Liver (tissue), 9 donors: ENCODE data around the gene GPR156. TPM values are rescaled to one million over a fixed set of nuclear protein-coding genes. Genes with fewer than 3 reads are reported as not detected.

Experiments
- DNase-seq: peaks from one replicate; pipeline ENCODE4 v3.0.0-alpha.2; 2017; ENCODE audit warnings: low spot score
- H3K27ac ChIP-seq, 2 donors: one replicate each; pipeline ENCODE4 v1.7.0; 2013; ENCODE audit warnings: inconsistent platforms in 2 of 2, low read length in 2 of 2, control low read depth in 1 of 2, low read depth in 1 of 2, mild to moderate bottlenecking in 1 of 2
- H3K27me3 ChIP-seq, 4 donors: one replicate each; pipeline versions ENCODE4 v1.6.1 to v1.7.0; 2013; ENCODE audit warnings: low read length in 3 of 4, inconsistent platforms in 1 of 4, mild to moderate bottlenecking in 1 of 4, moderate library complexity in 1 of 4; ENCODE audit not compliant: control insufficient read depth in 4 of 4, insufficient read depth in 4 of 4
- H3K36me3 ChIP-seq, 4 donors: one replicate each; pipeline versions ENCODE4 v1.6.1 to v1.7.0; 2013; ENCODE audit warnings: low read length in 3 of 4, mild to moderate bottlenecking in 3 of 4, low read depth in 1 of 4, moderate library complexity in 1 of 4; ENCODE audit not compliant: control insufficient read depth in 4 of 4, insufficient read depth in 3 of 4
- H3K4me1 ChIP-seq, 4 donors: one replicate each; pipeline versions ENCODE4 v1.6.1 to v1.7.0; 2013; ENCODE audit warnings: low read length in 3 of 4, mild to moderate bottlenecking in 3 of 4, moderate library complexity in 1 of 4; ENCODE audit not compliant: control insufficient read depth in 4 of 4, insufficient read depth in 4 of 4
- H3K4me3 ChIP-seq, 3 donors: one replicate each; pipeline versions ENCODE4 v1.6.1 to v1.7.0; 2013; ENCODE audit warnings: low read length in 3 of 3, control low read depth in 1 of 3, low read depth in 1 of 3, mild to moderate bottlenecking in 1 of 3
- H3K9ac ChIP-seq, 2 donors: one replicate each; pipeline ENCODE4 v1.7.0; 2013; ENCODE audit warnings: low read length in 2 of 2, mild to moderate bottlenecking in 2 of 2, moderate library complexity in 2 of 2, control low read depth in 1 of 2, low read depth in 1 of 2
- H3K9me3 ChIP-seq, 4 donors: one replicate each; pipeline versions ENCODE4 v1.6.1 to v1.7.0; 2013; ENCODE audit warnings: low read length in 3 of 4; ENCODE audit not compliant: control insufficient read depth in 4 of 4
- EGR1 ChIP-seq, 2 donors: IDR thresholded peaks; 2 replicates each; pipeline ENCODE4 v1.6.1; 2016 to 2018; ENCODE audit warnings: antibody characterized with exemption in 2 of 2, low read depth in 2 of 2
- FOXA1 ChIP-seq: IDR thresholded peaks from 2 replicates; pipeline ENCODE4 v1.6.1; 2016; ENCODE audit warnings: antibody characterized with exemption
- FOXA2 ChIP-seq: IDR thresholded peaks from 2 replicates; pipeline ENCODE4 v1.6.1; 2016; ENCODE audit warnings: antibody characterized with exemption
- GABPA ChIP-seq, 2 donors: IDR thresholded peaks in 1 of 2; conservative IDR thresholded peaks in 1 of 2; 2 replicates each; pipeline ENCODE4 v1.6.1; 2016; ENCODE audit warnings: antibody characterized with exemption in 2 of 2, mild to moderate bottlenecking in 1 of 2, moderate library complexity in 1 of 2
- HNF4A ChIP-seq, 2 donors: conservative IDR thresholded peaks; 2 replicates each; pipeline ENCODE4 v1.6.1; 2016; ENCODE audit warnings: antibody characterized with exemption in 2 of 2, mild to moderate bottlenecking in 2 of 2
- HNF4G ChIP-seq: IDR thresholded peaks from 2 replicates; pipeline ENCODE4 v1.6.1; 2016; ENCODE audit warnings: antibody characterized with exemption
- JUND ChIP-seq, 2 donors: IDR thresholded peaks; 2 replicates each; pipeline ENCODE4 v1.6.1; 2016; ENCODE audit warnings: antibody characterized with exemption in 2 of 2
- RAD21 ChIP-seq, 2 donors: IDR thresholded peaks; 2 replicates each; pipeline ENCODE4 v1.6.1; 2016; ENCODE audit warnings: antibody characterized with exemption in 2 of 2, mild to moderate bottlenecking in 2 of 2
- RXRA ChIP-seq, 2 donors: IDR thresholded peaks; 2 replicates each; pipeline ENCODE4 v1.6.1; 2017 to 2018; ENCODE audit warnings: antibody characterized with exemption in 2 of 2, mild to moderate bottlenecking in 1 of 2
- SP1 ChIP-seq: IDR thresholded peaks from 2 replicates; pipeline ENCODE4 v1.6.1; 2018; ENCODE audit warnings: antibody characterized with exemption, mild to moderate bottlenecking
- YY1 ChIP-seq: IDR thresholded peaks from 2 replicates; pipeline ENCODE4 v1.6.1; 2016; ENCODE audit warnings: antibody characterized with exemption, mild to moderate bottlenecking
- WGBS: extraction: QIAGEN DNeasy Blood & Tissue Kit; methylation state at CpG from one replicate; pipeline ENCODE4 v1.1.7; 2013; 5-methylcytosine and 5-hydroxymethylcytosine counted together
- polyA plus RNA-seq, 2 donors: library from polyadenylated mRNA; stranded (reverse) in 1 of 2; unstranded in 1 of 2; fragments of 200-250 nt in 1 of 2; fragments of >200 nt in 1 of 2; fragmentation: Nextera tagmentation in 1 of 2; extraction: Ambion mirVana in 1 of 2; gene quantifications; one replicate each; pipeline versions ENCODE4 v1.2.1 to v1.2.3, GENCODE V29; 2013 to 2015
- total RNA-seq, 2 donors: library from RNA; depleted of rRNA; stranded (reverse); fragments of >200 nt; gene quantifications; one replicate each; pipeline ENCODE4 v1.2.3, GENCODE V29; 2014
- TF ChIP-seq, protein P1 (sequence below): IDR thresholded peaks from 2 replicates; pipeline ENCODE4 v1.6.1; 2016; ENCODE audit warnings: antibody characterized with exemption
- TF ChIP-seq, protein P2 (sequence below): IDR thresholded peaks from 2 replicates; pipeline ENCODE4 v1.6.1; 2016; ENCODE audit warnings: antibody characterized with exemption
- TF ChIP-seq, protein P3 (sequence below): fragments of 150-350 bp; IDR thresholded peaks from 2 replicates; pipeline ENCODE4 v1.5.1; 2017; ENCODE audit warnings: improper control_type of control experiment, low read depth, low read length; ENCODE audit not compliant: missing input control
- TF ChIP-seq, protein P4 (sequence below): IDR thresholded peaks from 2 replicates; pipeline ENCODE4 v1.6.1; 2016; ENCODE audit warnings: antibody characterized with exemption
- donor health status: healthy.
- donor health status: healthy.
- donor health status: healthy.
- donor health status: healthy.
- donor health status: healthy.

Gene GPR156
- total and polyA plus RNA-seq, 4 donors, result 0.02 to 0.17 (median 0.09) TPM; not detected in 1

DNA sequence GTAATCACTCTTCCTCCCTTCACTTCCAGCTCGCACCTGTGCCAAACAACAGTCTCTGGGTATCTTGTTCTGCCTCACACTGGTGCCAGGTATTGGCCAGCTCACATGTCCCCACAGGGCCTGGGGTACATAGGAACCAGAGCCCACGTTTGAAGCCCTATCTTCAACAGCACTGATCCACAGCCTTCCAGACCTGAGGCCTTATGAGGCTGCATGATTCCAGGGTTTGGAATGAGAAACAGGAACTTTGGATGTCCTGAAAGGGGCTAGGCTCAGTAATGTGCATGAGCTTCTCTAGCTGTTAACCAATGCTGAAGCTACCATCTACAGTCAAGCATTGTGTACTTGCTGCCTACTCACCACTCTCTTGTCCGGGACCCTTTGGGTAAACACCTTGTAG is 92.4 kb downstream of the GPR156 start:
- no peaks in the 10 kb centered on the region for H3K27me3 ChIP-seq
- H3K4me1 ChIP-seq, result no peaks in the 10 kb centered on the region
- DNase-seq, result no peak
- H3K9me3 ChIP-seq, result no peaks in the 10 kb centered on the region
- 83% methylated on average over 3 of the region's 3 CpGs for WGBS
- no peak overlapping the region for H3K9ac ChIP-seq
- no peak overlapping the region for H3K4me3 ChIP-seq
- TF ChIP-seq FOXA1, result no peak
- TF ChIP-seq JUND (IDR thresholded peaks at IDR 0.05), result no peak
- TF ChIP-seq, protein P1, sequence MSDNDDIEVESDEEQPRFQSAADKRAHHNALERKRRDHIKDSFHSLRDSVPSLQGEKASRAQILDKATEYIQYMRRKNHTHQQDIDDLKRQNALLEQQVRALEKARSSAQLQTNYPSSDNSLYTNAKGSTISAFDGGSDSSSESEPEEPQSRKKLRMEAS, result no peak
- TF ChIP-seq SP1, result no peak
- no peak for TF ChIP-seq HNF4A (conservative IDR thresholded peaks at IDR 0.05)
- no peak for TF ChIP-seq YY1
- TF ChIP-seq, protein P2, sequence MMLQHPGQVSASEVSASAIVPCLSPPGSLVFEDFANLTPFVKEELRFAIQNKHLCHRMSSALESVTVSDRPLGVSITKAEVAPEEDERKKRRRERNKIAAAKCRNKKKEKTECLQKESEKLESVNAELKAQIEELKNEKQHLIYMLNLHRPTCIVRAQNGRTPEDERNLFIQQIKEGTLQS, result no peak
- TF ChIP-seq EGR1 (IDR thresholded peaks at IDR 0.05; ENCODE audit: low read depth in 2 of 2), result no peak
- TF ChIP-seq RAD21 (IDR thresholded peaks at IDR 0.05), result no peak
- no peak for TF ChIP-seq RXRA (IDR thresholded peaks at IDR 0.05)
- TF ChIP-seq, protein P3, sequence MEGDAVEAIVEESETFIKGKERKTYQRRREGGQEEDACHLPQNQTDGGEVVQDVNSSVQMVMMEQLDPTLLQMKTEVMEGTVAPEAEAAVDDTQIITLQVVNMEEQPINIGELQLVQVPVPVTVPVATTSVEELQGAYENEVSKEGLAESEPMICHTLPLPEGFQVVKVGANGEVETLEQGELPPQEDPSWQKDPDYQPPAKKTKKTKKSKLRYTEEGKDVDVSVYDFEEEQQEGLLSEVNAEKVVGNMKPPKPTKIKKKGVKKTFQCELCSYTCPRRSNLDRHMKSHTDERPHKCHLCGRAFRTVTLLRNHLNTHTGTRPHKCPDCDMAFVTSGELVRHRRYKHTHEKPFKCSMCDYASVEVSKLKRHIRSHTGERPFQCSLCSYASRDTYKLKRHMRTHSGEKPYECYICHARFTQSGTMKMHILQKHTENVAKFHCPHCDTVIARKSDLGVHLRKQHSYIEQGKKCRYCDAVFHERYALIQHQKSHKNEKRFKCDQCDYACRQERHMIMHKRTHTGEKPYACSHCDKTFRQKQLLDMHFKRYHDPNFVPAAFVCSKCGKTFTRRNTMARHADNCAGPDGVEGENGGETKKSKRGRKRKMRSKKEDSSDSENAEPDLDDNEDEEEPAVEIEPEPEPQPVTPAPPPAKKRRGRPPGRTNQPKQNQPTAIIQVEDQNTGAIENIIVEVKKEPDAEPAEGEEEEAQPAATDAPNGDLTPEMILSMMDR, result no peak
- no peak for TF ChIP-seq HNF4G
- no peak overlapping the region for H3K27ac ChIP-seq
- H3K36me3 ChIP-seq, result no peaks in the 10 kb centered on the region

DNA sequence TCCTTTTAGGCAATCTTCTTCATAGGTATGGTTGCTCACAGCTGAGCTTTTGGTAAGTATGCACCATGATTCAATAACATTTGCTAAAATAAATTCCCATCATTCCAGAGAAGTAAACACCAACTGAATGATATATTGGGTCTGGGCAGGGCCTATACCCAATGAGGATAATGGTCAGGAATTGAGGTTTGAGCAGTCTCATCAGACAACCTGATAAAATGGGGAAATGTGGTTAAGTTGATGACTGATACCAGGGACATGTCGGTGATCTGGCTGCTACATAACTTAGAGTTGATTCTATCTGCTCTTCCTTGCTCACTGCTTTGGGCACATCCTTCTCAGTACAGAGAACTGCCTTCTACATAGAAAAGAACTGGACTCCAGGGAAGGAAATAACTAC is 92.9 kb downstream of the GPR156 start:
- TF ChIP-seq FOXA1, result no peak
- TF ChIP-seq RAD21 (IDR thresholded peaks at IDR 0.05), result no peak
- no peak for TF ChIP-seq HNF4G
- Histone ChIP-seq H3K4me1 (no peaks in the 10 kb centered on the region), H3K9ac (no peak overlapping the region), H3K4me3 (no peak overlapping the region), H3K27me3 (no peaks in the 10 kb centered on the region), H3K27ac (no peak overlapping the region), H3K9me3 (no peaks in the 10 kb centered on the region), H3K36me3 (no peaks in the 10 kb centered on the region)
- no peak for DNase-seq
- WGBS, result 93% methylated on average over 1 of the region's 1 CpG

DNA sequence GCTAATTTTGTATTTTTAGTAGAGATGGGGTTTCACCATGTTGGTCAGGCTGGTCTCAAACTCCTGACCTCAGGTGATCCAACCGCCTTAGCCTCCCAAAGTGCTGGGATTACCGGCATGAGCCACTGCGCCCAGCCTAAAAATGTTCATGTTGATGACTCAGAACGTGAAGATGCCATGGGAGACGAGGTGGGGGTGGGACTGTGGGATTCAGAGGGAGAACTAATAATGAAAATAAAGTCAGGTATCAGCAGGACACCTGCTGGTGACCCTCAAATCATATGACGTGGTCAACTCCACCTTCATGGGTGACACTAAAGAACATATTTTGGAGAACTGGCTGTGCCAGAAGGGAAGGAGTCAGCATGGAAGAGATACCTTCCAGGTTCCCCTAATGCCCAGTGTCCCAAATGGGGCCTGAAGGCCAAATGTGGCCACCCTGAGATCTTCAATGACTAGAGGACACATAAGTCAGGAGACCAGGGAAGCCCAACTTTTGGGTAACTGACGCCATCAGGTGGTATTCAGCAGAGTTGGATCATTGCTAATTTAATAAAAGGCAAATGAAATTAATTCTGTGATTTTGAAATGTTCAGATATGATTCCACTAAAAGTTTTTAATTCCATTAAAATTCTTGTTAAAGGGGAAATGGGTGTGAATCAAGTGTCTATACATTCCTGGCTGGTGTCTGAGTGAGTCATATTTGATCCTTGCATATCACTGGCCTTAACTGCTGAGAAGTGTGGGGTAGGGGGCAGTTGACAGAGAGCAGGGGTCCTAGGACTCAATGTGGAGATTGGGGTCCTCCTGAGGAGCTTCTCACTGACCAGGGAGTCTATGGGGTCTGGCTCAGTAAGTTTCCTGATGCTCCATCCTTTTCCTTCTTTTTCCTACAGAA is 102.2 kb downstream of the GPR156 start:
- Histone ChIP-seq H3K9ac (no peak overlapping the region), H3K27ac (no peak overlapping the region), H3K4me1 (no peaks in the 10 kb centered on the region), H3K36me3 (no peaks in the 10 kb centered on the region), H3K27me3 (no peaks in the 10 kb centered on the region), H3K4me3 (no peak overlapping the region), H3K9me3 (no peaks in the 10 kb centered on the region)
- DNase-seq, result no peak
- 90% methylated on average over 7 of the region's 7 CpGs for WGBS
- TF ChIP-seq YY1, result no peak
- TF ChIP-seq, protein P3, result peak; percentile 33
- no peak for TF ChIP-seq HNF4G
- TF ChIP-seq, protein P1, result no peak
- TF ChIP-seq FOXA2, result no peak
- TF ChIP-seq FOXA1, result no peak
- TF ChIP-seq, protein P4, sequence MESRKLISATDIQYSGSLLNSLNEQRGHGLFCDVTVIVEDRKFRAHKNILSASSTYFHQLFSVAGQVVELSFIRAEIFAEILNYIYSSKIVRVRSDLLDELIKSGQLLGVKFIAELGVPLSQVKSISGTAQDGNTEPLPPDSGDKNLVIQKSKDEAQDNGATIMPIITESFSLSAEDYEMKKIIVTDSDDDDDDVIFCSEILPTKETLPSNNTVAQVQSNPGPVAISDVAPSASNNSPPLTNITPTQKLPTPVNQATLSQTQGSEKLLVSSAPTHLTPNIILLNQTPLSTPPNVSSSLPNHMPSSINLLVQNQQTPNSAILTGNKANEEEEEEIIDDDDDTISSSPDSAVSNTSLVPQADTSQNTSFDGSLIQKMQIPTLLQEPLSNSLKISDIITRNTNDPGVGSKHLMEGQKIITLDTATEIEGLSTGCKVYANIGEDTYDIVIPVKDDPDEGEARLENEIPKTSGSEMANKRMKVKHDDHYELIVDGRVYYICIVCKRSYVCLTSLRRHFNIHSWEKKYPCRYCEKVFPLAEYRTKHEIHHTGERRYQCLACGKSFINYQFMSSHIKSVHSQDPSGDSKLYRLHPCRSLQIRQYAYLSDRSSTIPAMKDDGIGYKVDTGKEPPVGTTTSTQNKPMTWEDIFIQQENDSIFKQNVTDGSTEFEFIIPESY, result no peak
- TF ChIP-seq GABPA (IDR thresholded peaks at IDR 0.05 in 1 of 2, conservative IDR thresholded peaks at IDR 0.05 in 1 of 2), result no peak
- TF ChIP-seq RAD21 (IDR thresholded peaks at IDR 0.05), result peak; percentile 75 to 81
